Activated CD4-positive, alpha-beta T cell treated with anti-CD3 and anti-CD28 coated beads, Interleukin-2, amount 50 U/mL, for 24 hours (primary cell): ENCODE results near the gene CRABP2.

Experiments
- DNase-seq, 2 donors: peaks; one replicate each; pipeline ENCODE4 v3.0.0-alpha.2; 2020; ENCODE audit warnings: low read depth in 1 of 2, low spot score in 1 of 2

The CRABP2 gene

GRCh38 chr1:156709757-156710489, 4.5 kb upstream of the CRABP2 start:
- no peak for DNase-seq

GRCh38 chr1:156709031-156709430, 3.6 kb upstream of the CRABP2 start:
- no peak for DNase-seq

- DNase-seq, result no peak
Observed at GRCh38 chr1:156708218-156708661, 2.9 kb upstream of the CRABP2 start.

GRCh38 chr1:156707417-156708217, 2.2 kb upstream of the CRABP2 start:
- DNase-seq, result no peak

- no peak for DNase-seq
Observed at GRCh38 chr1:156706657-156707416, 1.5 kb upstream of the CRABP2 start.

GRCh38 chr1:156705918-156706656, 704 bp upstream of the CRABP2 start:
- DNase-seq, result peak in 1 of 2 donors; percentile 63

GRCh38 chr1:156704930-156705320, 458 bp downstream of the CRABP2 start:
- DNase-seq, result no peak

GRCh38 chr1:156704166-156704711, 1.1 kb downstream of the CRABP2 start:
- DNase-seq, result no peak

- DNase-seq, result no peak
Observed at GRCh38 chr1:156703741-156704140, 1.6 kb downstream of the CRABP2 start.

- no peak for DNase-seq
Observed at GRCh38 chr1:156703336-156703735, 2.0 kb downstream of the CRABP2 start.

GRCh38 chr1:156700736-156701531, 4.4 kb downstream of the CRABP2 start:
- DNase-seq, result no peak

- DNase-seq, result no peak
Observed at GRCh38 chr1:156698995-156699394, 6.4 kb downstream of the CRABP2 start.

GRCh38 chr1:156697481-156697880, 7.9 kb downstream of the CRABP2 start:
- no peak for DNase-seq

- no peak for DNase-seq
Observed at GRCh38 chr1:156696755-156697154, 8.6 kb downstream of the CRABP2 start.

- DNase-seq, result no peak
Observed at GRCh38 chr1:156694690-156694962, 10.8 kb downstream of the CRABP2 start.

- DNase-seq, result no peak
Observed at GRCh38 chr1:156693848-156694689, 11.3 kb downstream of the CRABP2 start.

- no peak for DNase-seq
Observed at GRCh38 chr1:156692925-156693847, 12.2 kb downstream of the CRABP2 start.

- DNase-seq, result no peak
Observed at GRCh38 chr1:156692441-156692924, 12.9 kb downstream of the CRABP2 start.
